ENCODE measurements around the gene RAB3IL1.

RAB3IL1 gene

DNA sequence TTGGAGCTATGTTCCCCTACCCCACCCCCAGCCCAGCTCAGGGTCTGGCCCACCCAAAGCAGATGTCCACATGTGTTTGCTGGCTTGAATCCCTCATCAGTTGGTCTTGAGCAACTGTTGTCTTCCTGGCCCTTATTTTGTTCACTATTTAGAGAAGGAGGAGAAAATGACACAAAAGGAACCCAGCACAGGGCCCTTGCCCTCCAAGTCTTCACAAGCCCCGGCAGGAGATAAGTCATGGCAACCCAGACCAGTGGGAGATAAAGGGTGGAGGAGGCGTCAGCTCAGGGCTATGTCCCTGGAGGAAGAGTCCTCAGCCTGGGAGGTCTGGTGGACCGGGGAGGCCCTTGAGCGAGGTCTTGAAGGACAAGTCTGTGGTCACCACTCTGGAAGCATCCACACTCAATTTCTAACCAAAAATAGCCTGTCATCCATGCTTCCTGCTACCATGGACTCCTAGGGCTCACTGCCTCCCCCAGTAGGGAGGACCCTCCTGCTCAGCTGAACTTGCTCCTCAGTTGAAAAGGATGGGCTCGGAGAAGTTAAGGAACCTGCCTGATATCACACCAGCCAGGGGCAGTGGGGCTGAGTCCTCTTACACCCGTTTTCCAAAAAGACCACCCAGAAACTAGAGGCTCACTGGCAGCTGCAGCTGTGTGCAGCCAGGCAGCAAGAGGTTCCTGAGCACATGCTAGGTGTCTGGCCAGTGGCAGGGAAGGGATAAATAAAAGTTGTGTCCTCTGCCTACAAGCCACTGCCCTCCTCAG is 1.8 kb upstream of the RAB3IL1 start:
- DNase-seq: no peak

DNA sequence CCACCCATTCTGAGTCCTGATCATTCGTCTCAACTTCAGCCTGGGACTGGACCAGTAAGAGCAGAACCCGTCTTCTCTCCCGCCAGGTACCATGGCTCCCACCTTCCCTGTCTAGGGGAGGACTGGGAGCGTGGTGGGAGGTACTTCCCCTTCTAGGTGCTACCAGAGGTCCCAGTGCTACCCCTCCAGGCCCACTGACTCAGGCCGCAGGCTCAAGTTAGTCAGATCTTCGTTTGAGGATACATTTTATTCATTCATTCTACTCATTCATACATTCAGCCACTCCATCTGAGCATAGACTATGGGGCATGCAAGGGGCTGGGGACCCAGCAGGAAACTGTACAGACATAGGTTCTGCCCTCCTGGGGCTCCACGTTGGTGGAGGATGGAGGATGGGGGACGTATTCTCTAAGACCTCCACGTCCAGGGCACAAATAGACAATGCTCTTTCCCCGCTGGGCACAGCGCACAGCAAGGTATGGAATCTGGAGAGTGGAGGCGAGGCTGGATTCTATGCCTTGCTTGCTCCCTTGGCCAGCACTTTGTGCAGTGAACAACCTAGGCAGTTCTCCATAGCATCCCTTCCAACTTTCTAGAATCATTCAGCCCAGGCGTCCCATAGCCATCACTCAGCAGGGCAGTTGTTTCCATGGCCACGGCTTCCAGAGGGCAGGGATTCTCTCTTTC is 1.0 kb upstream of the RAB3IL1 start:
- no peak for DNase-seq

DNA sequence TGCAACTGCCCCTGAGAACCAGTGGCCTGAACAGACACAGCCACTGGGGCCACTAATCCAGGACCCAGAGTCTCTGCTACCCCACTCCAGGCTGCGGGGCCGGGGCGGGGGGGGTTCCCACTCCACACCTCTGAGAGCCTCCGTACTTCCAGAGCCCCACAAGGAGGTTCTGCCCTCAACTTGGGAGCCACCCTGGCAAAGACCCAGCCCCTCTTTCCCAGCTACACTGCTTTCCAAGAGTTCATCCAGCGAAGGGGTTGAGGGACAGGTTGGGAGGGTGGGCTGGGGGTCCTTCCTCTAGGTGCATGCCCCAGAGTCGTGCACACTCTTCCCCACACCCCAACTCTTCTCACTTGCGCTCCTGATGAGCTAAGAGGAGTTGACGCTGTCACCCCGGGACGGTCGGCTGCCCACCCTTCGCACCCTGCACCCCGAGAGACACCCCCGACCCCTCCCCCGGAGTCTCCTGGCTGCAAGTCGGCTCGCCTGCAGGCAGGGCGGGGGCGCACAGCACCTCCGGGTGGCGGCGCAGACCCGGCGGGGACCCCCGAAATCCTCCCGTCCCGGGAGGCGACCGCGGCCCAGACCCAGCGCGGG is 531 bp downstream of the RAB3IL1 start:
- no peak for DNase-seq

DNA sequence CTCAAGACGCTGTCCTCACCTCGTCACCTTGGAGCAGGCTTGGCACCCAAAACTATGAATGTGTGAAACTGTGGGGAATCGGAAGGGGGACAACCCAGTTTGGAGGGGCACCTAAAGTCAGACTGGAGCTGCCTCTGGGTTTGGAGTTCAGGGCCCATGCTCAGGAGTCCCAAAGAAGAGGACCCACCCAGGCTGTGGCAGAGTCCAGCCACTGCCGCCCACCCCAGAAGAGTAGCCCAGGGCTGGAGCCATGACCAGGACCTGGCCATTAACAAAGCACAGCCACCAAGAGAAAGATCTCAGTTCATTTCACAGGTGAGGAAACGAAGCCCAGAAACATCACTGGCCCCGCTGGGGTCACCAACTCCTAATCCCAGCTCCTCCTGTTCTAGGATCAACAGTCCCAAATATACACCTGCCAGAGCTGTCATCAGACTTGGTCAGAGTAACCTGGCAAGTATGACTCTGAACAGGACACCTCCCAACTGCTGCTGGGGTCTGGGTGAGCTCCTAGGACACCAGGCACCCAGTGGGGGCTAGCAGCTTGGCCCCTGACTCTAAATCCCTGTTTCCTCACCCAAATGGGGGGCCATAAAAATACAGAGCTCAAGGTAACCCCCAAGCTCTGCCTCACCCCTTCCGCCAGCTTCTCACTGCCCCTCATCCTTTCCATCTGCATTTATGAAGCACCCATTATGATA is 2.7 kb downstream of the RAB3IL1 start:
- no peak for DNase-seq

DNA sequence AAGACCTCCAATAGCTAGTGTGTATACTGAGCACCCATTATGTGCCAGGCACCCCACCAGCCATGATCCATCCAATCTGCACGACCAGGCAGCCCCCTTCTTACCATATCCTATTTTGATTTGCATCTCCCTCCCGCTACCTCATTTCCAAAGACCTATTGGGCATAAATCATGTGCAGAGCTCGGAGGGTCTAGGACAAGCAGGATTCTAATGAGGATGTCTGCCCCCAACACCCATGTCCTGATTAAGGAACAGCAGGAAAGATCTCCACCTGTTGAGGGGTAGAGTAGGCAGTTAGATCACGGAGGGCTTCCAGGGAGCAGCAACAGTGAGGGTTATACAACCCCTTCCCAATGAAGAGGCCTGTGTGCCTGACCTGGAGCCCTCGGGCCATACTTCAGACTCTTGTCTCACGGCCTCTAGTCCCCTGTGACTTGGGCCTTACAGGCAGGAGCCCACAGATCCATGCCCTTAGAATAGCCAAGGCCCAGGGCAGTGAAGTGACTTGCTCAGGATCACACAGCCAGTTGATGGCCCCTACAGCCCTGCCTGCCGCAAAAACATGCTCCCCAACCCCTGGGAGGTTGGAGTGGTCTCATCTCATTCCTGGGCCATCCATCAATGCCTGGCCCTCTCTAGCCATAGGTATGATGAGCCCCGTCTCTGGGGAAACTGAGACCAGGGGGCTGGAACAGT is 3.5 kb downstream of the RAB3IL1 start:
- DNase-seq: no peak

DNA sequence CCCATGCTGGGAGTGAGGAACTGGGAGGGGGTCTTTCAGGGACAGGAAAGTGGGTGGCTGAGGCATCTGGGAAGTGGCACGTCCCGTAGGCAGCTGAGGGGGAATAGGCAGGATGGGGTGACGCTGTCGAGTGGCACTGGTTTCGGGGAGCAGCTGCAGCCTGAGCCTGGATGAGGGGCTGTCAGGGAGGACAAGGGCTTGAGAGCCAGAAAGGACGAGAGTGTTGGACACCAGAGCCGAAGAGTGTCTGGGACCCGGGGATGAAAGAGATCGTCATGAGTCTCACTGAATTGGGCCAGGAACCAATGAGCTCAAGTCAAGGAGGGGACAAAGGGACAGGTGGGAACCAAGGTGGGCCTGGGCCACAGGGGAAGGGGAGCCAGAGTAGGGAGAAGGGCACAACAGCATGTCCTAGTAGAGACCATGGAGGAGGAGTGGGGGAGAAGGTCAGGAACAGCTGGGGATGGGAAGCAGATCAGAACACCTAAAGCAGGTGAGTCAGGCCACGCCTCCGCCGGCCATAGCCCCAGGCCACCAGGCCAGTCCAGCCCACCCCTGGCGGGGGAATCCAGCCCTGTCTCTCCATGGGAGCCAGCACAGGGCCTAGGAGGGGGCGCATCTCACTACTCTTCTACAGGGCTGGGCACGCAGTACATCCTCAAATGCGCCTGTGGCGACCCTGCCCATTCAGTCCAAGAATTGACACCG is 4.2 kb downstream of the RAB3IL1 start:
- DNase-seq: no peak

DNA sequence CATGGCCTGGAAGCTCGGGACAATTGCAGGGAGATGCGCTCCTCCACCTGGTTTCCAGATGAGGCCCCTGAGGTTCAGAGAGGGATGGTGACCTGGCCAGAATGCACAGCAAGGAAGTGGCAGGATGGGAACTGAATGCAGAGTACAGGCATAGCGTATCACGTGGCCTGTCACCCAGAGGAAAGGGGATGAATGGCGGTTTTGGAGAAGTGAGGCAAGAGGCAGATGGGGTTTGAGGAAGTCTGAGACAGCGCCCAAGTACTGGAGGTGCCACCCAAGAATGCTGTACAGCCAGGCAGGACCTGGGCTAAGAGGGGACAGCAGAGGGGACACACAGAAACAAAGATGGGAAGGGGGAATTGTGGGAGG is 4.9 kb downstream of the RAB3IL1 start:
- peak; percentile 83 to 87 (median 85) for DNase-seq

DNA sequence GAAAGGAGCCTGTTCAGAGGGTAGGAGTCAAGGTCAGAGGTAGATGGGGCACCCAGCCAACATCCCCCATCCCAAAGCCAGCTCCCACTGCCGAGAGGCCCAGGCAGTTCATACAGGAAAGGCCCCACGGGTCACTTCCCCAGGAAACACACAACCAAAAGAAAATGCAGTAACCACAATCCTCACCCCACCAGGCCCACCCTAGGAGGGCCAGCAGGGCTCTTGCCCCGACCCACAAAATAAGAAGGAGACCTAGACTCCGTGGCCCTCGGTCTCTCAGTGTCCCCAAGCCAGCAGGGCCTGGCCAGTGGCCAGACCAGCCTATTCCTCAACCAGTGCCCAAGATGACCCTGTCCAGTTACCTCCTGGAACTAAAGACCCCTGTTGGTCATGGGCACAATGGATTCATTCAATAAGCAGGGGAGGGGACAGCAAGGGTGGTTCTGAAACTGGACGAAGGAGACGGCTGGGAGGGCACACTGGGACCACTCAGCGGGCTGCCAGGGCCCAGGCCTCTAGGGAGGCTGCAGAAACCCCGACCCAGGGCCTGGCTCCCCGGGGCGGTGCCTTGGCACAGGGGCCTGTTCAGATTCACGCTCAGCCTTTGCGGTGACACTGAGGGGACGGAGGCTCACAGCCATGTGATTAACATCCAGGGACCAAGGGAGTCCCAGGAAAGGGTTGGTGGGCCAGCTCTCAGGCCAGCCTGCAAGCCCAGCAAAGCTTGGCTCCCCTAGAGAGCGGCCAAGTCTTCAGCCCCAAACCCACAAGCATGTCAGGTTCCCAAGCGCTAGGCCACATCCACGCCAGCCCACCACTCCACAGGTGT is 5.5 kb downstream of the RAB3IL1 start:
- no peak for DNase-seq

DNA sequence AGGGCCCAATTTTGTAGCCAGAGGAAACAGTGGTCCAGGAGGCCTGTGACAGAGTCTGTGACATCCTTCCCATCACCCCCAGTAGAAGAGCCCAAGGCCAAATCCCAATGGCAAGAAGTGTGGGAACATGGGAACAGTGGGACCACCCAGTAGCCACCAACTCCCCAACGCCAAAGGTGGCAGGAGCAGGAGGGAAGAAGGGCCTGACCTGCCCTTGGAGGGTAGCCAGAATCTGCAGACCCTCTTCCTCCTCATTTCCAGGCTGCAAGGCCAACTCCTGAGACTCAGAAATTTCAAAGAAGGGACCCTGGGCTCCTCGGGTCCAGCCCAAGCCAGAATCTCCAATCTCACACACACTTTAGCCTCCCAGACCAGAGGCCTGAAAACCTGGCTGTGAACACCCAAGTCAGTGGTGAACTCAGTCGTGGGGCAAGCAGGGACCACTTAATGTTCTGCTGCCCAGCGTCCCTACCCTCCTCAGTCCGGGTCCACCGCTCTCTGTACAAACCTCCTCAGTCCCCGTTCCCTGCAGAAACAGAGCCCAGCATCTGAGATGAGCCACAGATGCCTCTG is 6.2 kb downstream of the RAB3IL1 start:
- DNase-seq: no peak

DNA sequence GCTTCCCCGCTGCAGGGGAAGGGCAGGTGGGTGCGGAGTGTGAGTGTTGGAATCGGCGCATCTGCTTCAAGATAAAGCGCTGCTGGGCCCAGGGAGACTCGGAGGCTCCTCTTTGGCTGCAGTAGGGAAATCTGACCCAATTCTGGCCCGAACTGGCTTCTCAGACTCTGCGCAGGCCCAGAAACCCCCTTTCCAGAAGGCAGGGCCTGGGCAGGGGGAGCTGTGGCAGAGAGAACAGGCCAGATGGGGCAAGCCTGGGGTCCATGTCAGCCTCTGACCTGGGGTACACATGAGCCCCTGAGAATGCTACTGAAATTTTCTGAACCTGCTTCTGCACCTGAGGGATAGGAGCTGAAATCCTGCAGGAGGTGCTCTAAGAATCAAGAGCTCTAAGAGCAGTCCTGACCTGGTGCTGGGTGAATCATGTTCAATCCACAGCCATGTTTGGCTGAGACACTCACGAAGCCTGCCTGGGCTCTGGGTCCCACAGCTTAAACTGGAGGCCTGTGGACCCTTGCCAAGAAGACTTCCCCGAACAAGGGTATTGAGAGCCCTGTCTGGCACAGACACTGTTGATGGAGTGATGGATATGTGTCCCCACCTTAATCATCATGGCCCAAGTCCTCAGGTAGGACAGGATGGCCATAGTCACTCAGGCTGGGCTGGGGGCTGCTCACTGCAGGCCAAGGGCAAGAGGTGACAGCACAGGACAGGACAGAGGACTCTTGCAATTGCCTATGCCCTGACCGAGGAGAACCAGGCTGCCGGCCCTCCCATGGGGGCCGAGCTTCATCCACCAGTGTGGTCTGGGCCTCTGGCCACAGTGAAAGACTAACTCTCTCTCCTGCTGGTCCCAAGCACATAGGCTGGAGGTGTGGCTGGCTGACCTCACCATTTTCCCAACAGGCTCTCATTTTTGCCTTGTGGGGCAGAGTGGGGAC is 6.9 kb downstream of the RAB3IL1 start:
- no peak for DNase-seq

DNA sequence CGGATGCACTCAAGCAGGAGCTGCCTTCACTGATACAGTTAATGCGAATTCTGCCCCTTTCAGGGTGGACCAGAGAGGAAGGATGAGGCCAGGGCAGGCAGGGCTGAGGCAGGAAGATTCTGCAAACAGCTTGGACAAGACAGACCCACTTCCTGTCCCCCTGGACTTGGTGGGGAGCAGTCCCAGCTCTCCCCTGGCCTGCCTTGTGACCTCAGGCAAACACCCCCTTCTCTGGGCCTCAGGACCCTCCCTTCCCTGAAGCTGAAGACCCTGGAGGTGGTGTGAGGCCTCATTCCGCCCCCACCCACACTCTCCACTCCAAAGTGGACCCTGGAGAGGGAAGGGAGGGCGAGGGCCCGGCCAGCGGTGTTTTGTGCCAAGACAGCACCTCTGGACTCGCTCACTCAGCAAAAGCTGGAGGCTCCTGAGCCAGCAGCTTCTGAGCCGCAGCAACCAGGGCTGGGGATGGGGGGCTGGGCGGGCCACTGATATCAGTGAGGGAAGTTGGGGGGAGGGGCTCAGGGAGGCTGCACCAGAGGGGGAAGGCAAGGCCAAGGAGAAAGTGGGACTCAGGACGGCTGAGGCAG is 8.5 kb downstream of the RAB3IL1 start:
- no peak for DNase-seq

DNA sequence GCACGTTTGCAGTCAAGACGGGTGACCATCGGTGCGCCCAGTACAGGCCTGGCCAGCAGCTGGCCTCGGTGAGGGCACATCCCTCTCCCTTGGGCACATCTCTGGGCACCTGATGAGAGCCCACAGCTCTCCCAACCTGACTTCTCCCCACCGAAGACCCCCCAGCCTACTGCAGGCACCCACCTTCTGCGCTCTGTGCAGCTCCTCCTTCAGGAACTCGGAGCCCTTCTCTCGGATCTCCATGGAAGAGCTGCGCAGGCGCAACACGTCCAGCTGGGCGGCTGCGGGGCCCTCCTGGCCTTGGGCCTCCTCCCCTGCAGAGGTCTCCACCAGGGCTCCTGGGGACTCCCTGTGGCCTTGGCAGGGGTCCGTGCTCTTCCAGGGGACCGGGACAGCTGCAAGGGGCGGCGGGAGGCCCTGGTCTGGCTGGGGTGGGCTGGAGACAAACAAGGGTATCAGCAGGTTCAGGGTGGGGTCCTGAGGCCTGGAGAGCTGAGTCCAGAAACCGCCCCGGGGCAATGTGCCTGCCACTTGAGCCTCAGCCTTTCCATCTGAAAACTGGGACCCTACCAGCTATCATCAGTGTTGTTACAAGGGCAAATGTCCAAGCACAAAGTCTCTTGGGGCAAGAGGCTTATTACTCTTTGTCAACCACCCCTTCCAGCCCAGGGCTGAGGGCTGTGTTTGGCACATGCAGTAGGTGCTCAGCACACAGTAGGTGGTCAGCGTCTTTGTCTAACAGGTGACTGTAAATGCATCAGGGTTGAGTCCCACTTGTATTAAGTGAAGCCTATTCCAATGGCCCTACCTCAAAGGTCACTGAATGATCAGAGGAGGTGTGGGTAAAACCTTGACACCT is 9.3 kb downstream of the RAB3IL1 start:
- no peak for DNase-seq

DNA sequence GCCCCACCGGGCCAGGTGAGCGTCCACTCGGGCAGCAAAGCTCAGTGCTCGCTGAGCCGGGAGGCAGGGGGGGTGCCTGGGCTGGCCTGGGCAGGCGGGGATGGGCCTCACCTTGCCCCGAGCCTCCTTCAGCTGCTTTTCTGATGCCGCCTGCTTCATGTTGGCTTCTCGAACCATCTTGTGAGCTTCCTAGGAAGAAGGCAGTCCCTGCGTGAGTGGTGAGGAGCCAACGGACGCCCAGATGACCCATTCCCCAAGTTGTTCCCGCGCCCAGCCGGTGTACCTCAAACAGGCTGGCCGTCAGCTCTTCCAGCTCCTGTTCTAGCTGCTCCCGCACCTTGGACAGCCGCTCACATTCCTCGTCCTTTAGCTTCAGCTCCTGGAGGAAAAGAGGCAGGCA is 10.1 kb downstream of the RAB3IL1 start:
- no peak for DNase-seq

DNA sequence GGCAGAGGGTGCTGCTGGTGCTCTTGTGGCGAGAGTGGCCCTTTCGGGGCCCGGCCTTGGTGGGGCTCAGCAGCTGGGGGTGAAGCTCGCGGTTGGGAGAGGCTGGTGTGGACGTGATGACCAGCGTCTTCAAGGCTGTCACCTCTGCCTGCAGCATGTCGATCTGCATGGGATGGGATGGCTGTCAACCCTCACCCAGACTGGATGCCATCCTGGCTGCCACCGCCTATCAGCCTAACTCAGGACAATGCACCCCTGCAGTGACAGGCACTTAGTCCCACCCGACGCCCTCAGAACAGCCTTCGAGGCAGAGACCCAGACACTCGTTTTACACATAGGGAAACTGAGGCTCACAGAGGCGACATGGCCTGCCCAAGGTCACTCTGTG is 10.8 kb downstream of the RAB3IL1 start:
- no peak for DNase-seq

DNA sequence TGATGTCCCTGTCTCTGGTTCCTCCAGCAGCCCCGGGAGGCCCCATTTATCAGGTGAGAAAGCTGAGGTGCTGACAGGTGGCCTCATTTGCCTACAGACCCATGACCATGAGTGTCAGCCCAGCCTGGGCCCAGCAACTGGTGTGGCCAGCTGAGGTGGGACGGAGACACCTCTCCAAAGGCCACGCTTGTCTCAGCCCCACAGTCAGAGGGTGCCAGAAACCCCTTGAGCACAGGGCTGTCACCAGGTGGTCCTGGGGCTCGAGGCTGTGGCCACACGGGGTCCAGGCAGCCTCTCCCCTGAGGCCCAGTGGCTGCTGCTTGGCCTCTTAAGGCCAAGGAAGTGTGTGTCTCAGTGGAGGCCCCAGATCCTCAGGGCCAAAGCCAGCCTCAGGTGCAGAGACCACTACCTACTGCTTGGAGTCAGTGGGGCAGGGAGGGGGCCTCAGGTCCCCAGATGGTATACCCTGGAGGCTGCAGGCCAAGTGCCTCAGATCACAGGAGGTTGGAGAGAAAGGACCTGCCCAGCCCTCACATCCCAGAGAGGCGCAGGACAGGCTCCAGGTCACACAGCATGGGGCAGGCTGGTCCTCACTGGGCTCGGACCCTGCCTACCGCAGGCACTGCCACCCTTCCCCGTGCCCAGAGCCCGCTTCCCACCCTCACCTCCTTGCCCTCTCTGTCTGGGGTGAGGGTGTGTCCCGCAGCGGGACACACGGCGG is 11.4 kb downstream of the RAB3IL1 start:
- DNase-seq: no peak

DNA sequence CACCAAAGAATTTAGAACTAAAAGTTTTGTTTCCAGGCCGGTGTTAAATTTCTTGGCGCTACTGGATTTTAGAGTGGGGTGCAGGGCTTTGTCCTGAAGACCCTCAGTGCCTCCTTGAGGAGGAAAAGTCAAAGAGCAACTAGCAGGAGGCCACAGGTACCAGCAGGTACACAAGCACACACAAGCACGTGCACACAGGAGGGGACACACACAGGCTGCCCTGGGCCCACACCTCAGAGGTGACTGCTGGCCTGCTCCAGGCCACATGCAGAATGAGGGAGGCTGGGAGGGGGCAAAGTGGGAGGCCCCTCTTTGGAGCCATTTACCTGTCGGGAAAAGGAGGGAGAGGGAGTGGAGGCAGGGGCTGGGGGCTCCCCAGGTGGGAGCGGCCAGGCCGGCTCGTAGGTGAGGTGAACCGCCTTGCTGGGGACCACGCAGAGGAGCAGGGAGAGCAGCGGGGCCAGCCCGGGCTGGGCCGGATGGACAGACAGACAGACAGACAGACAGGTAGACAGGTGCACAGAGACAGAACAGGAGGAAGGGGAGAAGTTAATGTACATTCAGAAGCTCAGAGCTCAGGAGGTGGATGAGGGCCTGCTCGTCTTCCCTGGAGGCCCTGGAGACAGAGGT is 12.2 kb downstream of the RAB3IL1 start:
- DNase-seq: no peak

DNA sequence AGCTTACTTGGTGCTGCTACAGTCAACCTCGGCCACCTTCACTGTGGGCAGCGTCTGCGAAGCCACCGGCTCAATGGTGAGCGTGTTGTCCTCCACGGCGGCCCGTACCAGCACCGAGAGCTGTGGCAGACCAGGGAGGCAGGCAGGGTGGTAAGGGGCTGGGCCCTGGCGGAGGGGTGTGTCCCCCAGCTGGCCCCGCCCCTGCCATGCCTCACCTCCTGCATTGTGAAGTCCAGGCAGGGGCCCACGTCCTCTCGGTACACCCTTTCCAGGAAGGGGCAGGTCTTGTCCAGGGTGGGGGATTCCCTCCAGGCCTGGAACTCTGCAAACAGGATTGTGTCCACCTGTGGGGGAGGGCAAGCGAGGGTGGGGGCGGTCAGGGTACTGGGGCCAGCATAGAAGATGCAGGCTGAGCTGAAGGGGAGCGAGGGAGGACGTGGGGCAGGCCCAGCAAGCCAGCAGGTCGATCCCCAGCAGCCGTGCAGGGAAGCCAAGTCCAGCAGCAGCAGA is 12.8 kb downstream of the RAB3IL1 start:
- peak in 1 of 3 donors; percentile 29 for DNase-seq

All from suppressor macrophage treated with lipopolysaccharide for 1 hour (primary cell).